GM21529 (cell line): ENCODE measurements around the gene ATP8B1.
"Not testable (repeated sequence)": the region's sequence is repeated elsewhere in the genome, so short reads cannot be mapped to it uniquely, and the experiment has no call there.

ENCODE experiments used
- ATAC-seq: cut with Tn5 transposase; IDR thresholded peaks from one replicate; pipeline ENCODE4 v1.9.1; 2021; ENCODE audit not compliant: unreplicated experiment

Gene ATP8B1

GRCh38 chr18:57771193-57771592, 31.9 kb downstream of the ATP8B1 start:
- ATAC-seq = no peak

GRCh38 chr18:57768537-57769326, 34.4 kb downstream of the ATP8B1 start:
- no peak for ATAC-seq

GRCh38 chr18:57767259-57768050, 35.7 kb downstream of the ATP8B1 start:
- no peak for ATAC-seq

- no peak for ATAC-seq
Measured at GRCh38 chr18:57764995-57765394, 38.1 kb downstream of the ATP8B1 start.

- no peak for ATAC-seq
Measured at GRCh38 chr18:57764087-57764486, 39.0 kb downstream of the ATP8B1 start.

- ATAC-seq = no peak
Measured at GRCh38 chr18:57762686-57763085, 40.4 kb downstream of the ATP8B1 start.

- ATAC-seq = no peak
Measured at GRCh38 chr18:57759650-57760049, 43.5 kb downstream of the ATP8B1 start.

GRCh38 chr18:57755473-57756067, 47.5 kb downstream of the ATP8B1 start:
- ATAC-seq = no peak

GRCh38 chr18:57754577-57755338, 48.4 kb downstream of the ATP8B1 start:
- peak; percentile 88 for ATAC-seq

GRCh38 chr18:57753063-57753462, 50.1 kb downstream of the ATP8B1 start:
- ATAC-seq = no peak

GRCh38 chr18:57749604-57749970, 53.5 kb downstream of the ATP8B1 start:
- no peak for ATAC-seq

- peak; percentile 96 for ATAC-seq
Measured at GRCh38 chr18:57748770-57749603, 54.1 kb downstream of the ATP8B1 start.

- peak; percentile 11 for ATAC-seq
Measured at GRCh38 chr18:57747809-57748680, 55.1 kb downstream of the ATP8B1 start.

GRCh38 chr18:57744211-57744694, 58.9 kb downstream of the ATP8B1 start:
- ATAC-seq = no peak

GRCh38 chr18:57743008-57743407, 60.1 kb downstream of the ATP8B1 start:
- no peak for ATAC-seq

- ATAC-seq = no peak
Measured at GRCh38 chr18:57741273-57741672, 61.8 kb downstream of the ATP8B1 start.

- no peak for ATAC-seq
Measured at GRCh38 chr18:57738078-57738477, 65.0 kb downstream of the ATP8B1 start.

GRCh38 chr18:57737400-57738060, 65.6 kb downstream of the ATP8B1 start:
- no peak for ATAC-seq

GRCh38 chr18:57735042-57735441, 68.1 kb downstream of the ATP8B1 start:
- not testable (repeated sequence) for ATAC-seq
